Measurements from ENCODE around the gene COL21A1.
A peak's percentile ranks its signal among the peaks of the same experiment; 100 is the strongest.
"Not testable (repeated sequence)": the region's sequence is repeated elsewhere in the genome, so short reads cannot be mapped to it uniquely, and the experiment has no call there.

The COL21A1 gene

GRCh38 chr6:56246881-56247653 is at the start of gene COL21A1:
COL21A1 (minus strand) TSS chr6:56247580; CDS start chr6:56182618, 64,962 bp downstream.
- no peak for DNase-seq (ENCODE audit: low read depth in 2 of 2)

- no peak for DNase-seq (ENCODE audit: low read depth in 2 of 2)
Observed at GRCh38 chr6:56293781-56294180, 46.4 kb upstream of the COL21A1 start.

GRCh38 chr6:56292505-56293181 is 45.3 kb upstream of the COL21A1 start:
- peak in 1 of 2 experiments; percentile 32 for DNase-seq (ENCODE audit: low read depth in 2 of 2)

GRCh38 chr6:56291302-56291917 is 44.0 kb upstream of the COL21A1 start:
- no peak for DNase-seq (ENCODE audit: low read depth in 2 of 2)

- DNase-seq (ENCODE audit: low read depth in 2 of 2) = no peak
Observed at GRCh38 chr6:56289721-56290120, 42.3 kb upstream of the COL21A1 start.

GRCh38 chr6:56288347-56288746 is 41.0 kb upstream of the COL21A1 start:
- DNase-seq (ENCODE audit: low read depth in 2 of 2) = no peak

- DNase-seq (ENCODE audit: low read depth in 2 of 2) = peak; percentile 49 to 53
Observed at GRCh38 chr6:56282391-56282790, 35.0 kb upstream of the COL21A1 start.

- DNase-seq (ENCODE audit: low read depth in 2 of 2) = no peak
Observed at GRCh38 chr6:56280126-56280525, 32.7 kb upstream of the COL21A1 start.

GRCh38 chr6:56279331-56280080 is 32.1 kb upstream of the COL21A1 start:
- peak; percentile 31 to 33 for DNase-seq (ENCODE audit: low read depth in 2 of 2)

- no peak for DNase-seq (ENCODE audit: low read depth in 2 of 2)
Observed at GRCh38 chr6:56278171-56278591, 30.8 kb upstream of the COL21A1 start.

- DNase-seq (ENCODE audit: low read depth in 2 of 2) = no peak
Observed at GRCh38 chr6:56270812-56271441, 23.5 kb upstream of the COL21A1 start.

GRCh38 chr6:56268266-56268665 is 20.9 kb upstream of the COL21A1 start:
- no peak for DNase-seq (ENCODE audit: low read depth in 2 of 2)

GRCh38 chr6:56266011-56266410 is 18.6 kb upstream of the COL21A1 start:
- DNase-seq (ENCODE audit: low read depth in 2 of 2) = no peak

- peak; percentile 52 to 54 for DNase-seq (ENCODE audit: low read depth in 2 of 2)
Observed at GRCh38 chr6:56263596-56264315, 16.4 kb upstream of the COL21A1 start.

- not testable (repeated sequence) for DNase-seq (ENCODE audit: low read depth in 2 of 2)
Observed at GRCh38 chr6:56260593-56260992, 13.2 kb upstream of the COL21A1 start.

GRCh38 chr6:56259234-56260077 is 12.1 kb upstream of the COL21A1 start:
- DNase-seq (ENCODE audit: low read depth in 2 of 2) = peak; percentile 40 to 42

- DNase-seq (ENCODE audit: low read depth in 2 of 2) = no peak
Observed at GRCh38 chr6:56255349-56255748, 8.0 kb upstream of the COL21A1 start.

GRCh38 chr6:56250266-56250665 is 2.9 kb upstream of the COL21A1 start:
- no peak for DNase-seq (ENCODE audit: low read depth in 2 of 2)

GRCh38 chr6:56247654-56248122 is 308 bp upstream of the COL21A1 start:
- DNase-seq (ENCODE audit: low read depth in 2 of 2) = no peak

- DNase-seq (ENCODE audit: low read depth in 2 of 2) = no peak
Observed at GRCh38 chr6:56246541-56246880, 869 bp downstream of the COL21A1 start.

Data from fibroblast of skin of left quadriceps (primary cell).